NCI-H226 (cell line): ENCODE measurements around the gene CYB5D1.

Source experiments
- DNase-seq: peaks from one replicate; pipeline ENCODE4 v3.0.0-alpha.2; 2015

CYB5D1 gene

GRCh38 chr17:7857713-7858521 is at the start of gene CYB5D1:
Gene CYB5D1, plus strand, starts transcription at chr17:7858003. Its CDS starts 132 bp downstream, at chr17:7858135.
- DNase-seq = peak; percentile 88

- DNase-seq = peak; percentile 54
Observed at GRCh38 chr17:7809086-7809790, 48.6 kb upstream of the CYB5D1 start.

- DNase-seq = peak; percentile 37
Observed at GRCh38 chr17:7809791-7810343, 47.9 kb upstream of the CYB5D1 start.

GRCh38 chr17:7811251-7811650 is 46.6 kb upstream of the CYB5D1 start:
- DNase-seq = no peak

- DNase-seq = no peak
Observed at GRCh38 chr17:7814969-7815368, 42.8 kb upstream of the CYB5D1 start.

GRCh38 chr17:7816926-7817642 is 40.7 kb upstream of the CYB5D1 start:
- DNase-seq = no peak

GRCh38 chr17:7817643-7817964 is 40.2 kb upstream of the CYB5D1 start:
- no peak for DNase-seq

GRCh38 chr17:7818026-7818425 is 39.8 kb upstream of the CYB5D1 start:
- DNase-seq = no peak

- DNase-seq = no peak
Observed at GRCh38 chr17:7818746-7819645, 38.8 kb upstream of the CYB5D1 start.

GRCh38 chr17:7820231-7820630 is 37.6 kb upstream of the CYB5D1 start:
- DNase-seq = no peak

- DNase-seq = no peak
Observed at GRCh38 chr17:7822126-7822525, 35.7 kb upstream of the CYB5D1 start.

- no peak for DNase-seq
Observed at GRCh38 chr17:7823581-7824001, 34.2 kb upstream of the CYB5D1 start.

GRCh38 chr17:7824021-7824924 is 33.5 kb upstream of the CYB5D1 start:
- no peak for DNase-seq

- DNase-seq = no peak
Observed at GRCh38 chr17:7825206-7825990, 32.4 kb upstream of the CYB5D1 start.

GRCh38 chr17:7830616-7831015 is 27.2 kb upstream of the CYB5D1 start:
- no peak for DNase-seq

- DNase-seq = no peak
Observed at GRCh38 chr17:7831233-7831632, 26.6 kb upstream of the CYB5D1 start.

- DNase-seq = no peak
Observed at GRCh38 chr17:7832431-7832830, 25.4 kb upstream of the CYB5D1 start.

- no peak for DNase-seq
Observed at GRCh38 chr17:7833011-7833794, 24.6 kb upstream of the CYB5D1 start.

- DNase-seq = peak; percentile 68
Observed at GRCh38 chr17:7833795-7834541, 23.8 kb upstream of the CYB5D1 start, which contains the start of gene KDM6B. Gene KDM6B, plus strand, starts transcription at chr17:7834217. Its CDS starts 11,338 bp downstream, at chr17:7845555.
